ENCODE data around the gene VWA7. TPM values are rescaled to one million over a fixed set of nuclear protein-coding genes. Genes with fewer than 3 reads are reported as not detected.

VWA7 gene
- total RNA-seq, 1 experiment from 2014 or later = 3.2 TPM

DNA sequence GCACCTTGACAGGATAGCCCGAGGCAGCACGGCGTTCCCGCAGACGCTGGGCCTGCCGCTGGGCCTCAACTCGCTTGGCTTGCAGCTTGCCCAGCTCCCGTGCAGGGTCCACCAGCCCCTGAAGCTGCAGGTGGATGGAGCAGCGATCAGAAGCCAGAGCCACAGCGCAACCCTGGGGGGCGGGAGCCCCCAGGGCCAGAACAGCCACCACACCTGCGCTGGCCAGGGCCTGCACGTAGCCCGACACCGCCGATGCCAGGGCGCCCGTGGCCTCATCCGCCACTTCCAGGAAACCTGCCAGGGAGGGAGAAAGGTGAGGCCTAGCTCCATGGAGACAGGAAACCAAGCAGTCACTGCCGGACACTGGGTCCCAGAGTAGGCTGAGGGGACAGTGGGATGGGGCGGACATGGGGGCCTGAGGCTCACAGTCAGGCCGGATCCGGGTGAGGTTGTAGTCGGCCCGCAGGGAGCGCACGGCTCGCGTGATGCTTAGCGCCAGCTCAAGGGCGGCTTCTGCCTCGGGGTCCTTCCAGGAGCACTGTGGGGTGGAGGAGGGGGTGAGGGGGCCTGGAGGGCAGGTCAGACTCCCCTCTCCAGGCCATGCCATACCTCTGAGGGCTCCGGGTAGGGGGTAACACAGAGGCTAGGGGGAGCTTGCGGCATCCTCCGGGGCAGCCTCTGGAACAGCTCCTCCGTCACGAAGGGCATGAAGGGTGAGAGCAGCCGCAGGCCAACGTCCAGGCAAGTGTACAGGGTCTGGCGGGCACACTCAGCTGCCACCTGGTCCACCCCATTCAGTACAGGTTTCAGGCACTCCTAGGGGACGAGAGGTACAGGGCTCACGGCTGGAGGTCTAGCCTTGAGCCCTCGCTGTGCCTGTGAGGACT lies 2.1 kb upstream of the VWA7 start:
- no peak for DNase-seq (ENCODE audit: low spot score)

DNA sequence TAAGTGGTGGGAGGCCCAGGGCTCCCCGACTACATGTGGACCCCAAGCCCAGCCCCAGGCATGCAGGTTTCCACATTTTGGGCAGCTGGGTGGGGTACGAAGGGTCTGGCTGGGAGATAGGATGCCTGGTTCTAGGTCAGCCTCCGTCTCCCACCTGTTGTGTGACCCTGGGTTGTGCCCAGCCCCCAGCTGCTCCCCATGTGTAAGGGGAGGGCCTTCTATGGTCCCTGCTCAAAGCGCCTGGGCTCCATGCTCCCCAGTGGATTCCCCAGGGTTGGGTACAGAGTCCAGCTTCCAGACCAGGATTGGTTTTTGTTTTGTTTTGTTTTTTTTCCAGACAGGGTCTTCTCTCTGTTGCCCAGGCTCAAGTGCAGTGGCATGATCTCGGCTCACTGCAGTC lies 1.1 kb upstream of the VWA7 start:
- DNase-seq (ENCODE audit: low spot score) = no peak

DNA sequence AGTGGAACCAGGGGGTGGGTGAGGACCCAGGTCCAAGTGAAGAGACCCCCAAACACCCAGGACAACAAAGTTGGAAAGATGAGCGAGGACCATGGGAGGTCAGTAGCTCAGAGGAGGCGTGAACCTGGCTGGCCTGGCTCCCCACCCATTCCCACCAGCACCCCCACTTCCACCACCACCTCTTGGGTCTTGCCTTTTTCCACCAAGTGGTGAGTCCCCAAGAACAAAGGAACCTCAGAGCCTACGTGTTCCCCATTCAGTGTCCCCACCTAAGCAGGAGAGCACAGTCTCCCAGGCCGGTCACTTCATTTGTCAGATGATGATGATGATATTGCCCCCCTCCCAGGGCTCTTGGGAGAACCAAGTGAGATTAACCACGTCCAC lies 531 bp upstream of the VWA7 start:
- no peak for DNase-seq (ENCODE audit: low spot score)

DNA sequence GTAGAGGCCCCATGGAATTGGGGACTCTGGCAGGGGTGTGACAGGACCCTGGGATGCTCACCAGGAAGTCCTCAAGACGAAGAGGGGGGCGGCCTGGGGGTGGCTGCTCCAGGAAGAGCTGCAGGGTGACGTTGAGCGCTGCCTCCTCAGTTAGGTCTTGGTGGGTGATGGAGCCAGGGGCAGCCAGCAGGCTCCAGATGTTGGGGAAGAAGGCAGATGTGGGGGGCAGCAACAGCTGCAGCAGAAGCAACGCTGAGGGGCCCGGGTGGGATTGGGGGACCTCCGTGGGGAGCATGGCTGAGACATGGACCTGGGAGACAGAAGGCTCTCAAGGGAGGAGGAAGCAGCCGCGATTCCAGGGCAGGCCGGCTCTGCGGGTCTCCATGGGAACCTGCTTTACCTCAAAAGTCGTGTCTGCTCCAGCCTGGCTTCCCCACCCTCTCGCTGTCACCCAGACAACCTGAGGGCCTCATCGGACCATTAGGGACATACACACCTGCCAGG lies 591 bp downstream of the VWA7 start:
- no peak for DNase-seq (ENCODE audit: low spot score)

DNA sequence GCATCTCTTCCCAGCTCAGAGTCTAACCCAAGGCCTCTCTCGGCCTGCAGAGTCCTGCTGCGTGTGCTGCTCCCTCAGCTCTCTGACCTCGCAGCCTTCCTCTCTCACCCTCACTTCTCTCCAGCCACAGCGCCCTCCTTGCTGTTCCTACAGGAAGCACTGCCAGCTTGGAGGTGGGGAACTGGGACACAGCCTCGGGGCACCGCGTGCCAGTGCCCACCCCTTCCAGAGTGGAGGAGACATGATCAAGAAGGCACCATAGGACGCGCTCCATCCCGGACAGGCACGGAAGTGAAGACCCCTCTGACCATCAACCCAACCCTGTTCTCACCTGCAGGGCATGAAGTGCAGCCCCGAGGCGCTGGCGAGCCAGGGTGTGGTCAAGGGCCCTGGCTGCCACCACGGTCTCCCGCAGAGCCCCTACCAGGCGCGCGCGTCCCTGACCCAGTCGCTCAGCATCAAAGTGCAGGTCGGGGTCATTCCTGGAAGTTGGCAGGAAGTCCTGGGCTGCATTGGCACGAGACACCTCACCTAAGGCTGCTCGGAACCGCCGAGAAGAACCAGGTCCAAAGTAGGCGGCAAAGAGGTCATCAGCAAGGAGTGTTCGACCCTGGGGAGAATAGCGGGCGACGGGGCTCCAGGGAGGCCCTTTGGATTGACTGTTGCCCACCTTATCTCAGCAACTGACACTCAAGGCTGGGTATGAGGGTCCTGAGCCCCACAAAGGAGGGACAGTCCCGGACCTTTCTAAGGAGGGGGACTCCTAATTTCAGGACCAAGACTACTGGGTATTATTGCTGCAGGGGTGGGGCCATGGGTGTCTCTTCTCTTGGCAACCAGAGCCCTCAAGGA lies 1.3 kb downstream of the VWA7 start:
- DNase-seq (ENCODE audit: low spot score) = no peak

DNA sequence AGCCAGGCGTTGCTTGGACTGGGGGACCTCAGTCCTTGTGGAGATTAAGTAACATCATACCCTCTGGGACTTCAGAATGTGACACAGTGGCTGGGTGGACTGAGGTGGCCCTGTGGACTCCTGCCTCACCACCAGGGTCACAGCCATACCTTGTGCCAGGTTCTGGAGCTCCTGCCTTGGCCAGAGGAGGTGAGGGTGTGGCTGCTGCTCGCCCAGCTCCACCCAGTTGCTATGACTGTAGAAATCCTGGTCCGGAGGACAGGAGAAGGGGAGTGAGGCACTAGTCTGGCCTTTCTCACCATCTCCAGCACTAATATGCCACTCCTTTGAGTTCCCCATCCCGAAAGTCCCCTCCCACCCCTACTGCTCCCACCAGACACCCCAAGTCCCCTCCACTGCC lies 1.9 kb downstream of the VWA7 start:
- no peak for DNase-seq (ENCODE audit: low spot score)

DNA sequence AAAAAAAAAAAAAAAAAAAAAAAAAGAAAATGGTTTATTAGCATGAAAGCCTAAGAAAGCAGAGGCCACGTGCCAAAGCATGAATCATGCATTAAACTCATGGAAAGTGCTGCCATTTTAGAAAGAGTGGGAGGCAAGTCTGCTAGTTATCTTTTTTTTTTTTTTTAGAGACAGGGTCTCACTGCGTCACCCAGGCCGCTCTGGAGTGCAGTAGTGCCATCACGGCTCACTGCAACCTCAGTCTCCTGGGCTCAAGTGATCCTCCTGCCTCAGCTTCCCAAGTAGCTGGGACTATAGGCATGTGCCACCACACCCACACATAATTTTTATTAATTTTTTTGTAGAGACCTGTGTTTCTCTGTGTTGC lies 5.2 kb downstream of the VWA7 start:
- DNase-seq (ENCODE audit: low spot score) = peak; percentile 41

DNA sequence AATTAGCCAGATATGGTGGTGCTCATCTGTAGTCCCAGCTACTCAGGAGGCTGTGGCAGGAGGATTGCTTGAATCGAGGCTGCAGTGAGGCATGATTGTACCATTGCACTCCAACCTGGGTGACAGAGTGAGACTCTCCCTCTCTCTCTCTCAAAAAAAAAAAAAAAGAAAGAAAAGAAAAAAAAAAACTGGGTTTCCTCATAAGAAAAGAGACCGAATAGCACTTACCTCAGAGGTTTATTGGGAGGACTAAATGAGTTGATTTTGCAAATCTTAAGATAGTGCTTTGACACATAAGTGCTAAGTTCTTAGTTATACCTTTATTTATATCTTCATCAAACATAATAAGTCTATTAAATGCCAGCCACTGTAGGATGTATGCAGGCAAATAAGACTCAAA lies 6.3 kb downstream of the VWA7 start:
- DNase-seq (ENCODE audit: low spot score) = no peak

DNA sequence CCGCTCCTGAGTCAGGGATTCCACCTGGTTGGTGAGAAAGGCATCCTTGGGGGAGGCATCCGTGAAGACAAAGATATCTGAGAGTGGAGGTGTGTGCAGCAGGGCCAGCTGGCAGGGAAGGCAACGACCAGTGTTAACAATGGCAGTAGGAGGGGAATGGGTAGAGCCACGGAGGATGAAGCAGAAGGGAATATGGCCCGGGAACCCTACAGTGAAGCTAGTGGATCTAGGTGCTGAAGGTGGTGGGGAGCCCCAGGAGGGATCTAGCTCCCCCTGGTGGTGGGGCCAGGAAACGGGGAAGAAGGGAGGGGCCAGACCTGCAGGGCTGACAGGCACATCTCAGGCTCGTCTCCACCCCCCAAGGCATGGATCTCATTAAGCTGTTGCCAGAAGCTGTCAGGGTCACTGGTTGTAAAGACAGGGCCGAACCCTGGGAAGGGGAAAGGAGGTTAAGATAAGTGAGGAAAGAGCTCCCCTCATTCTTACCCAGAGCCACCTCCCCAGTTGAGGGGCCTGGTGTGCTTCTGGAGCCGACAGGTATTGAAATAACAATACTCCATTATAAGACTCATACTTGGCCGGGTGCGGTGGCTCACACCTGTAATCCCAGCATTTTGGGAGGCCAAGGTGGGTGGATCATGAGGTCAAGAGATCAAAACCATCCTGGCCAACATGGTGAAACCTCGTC lies 7.3 kb downstream of the VWA7 start:
- peak; percentile 54 for DNase-seq (ENCODE audit: low spot score)

DNA sequence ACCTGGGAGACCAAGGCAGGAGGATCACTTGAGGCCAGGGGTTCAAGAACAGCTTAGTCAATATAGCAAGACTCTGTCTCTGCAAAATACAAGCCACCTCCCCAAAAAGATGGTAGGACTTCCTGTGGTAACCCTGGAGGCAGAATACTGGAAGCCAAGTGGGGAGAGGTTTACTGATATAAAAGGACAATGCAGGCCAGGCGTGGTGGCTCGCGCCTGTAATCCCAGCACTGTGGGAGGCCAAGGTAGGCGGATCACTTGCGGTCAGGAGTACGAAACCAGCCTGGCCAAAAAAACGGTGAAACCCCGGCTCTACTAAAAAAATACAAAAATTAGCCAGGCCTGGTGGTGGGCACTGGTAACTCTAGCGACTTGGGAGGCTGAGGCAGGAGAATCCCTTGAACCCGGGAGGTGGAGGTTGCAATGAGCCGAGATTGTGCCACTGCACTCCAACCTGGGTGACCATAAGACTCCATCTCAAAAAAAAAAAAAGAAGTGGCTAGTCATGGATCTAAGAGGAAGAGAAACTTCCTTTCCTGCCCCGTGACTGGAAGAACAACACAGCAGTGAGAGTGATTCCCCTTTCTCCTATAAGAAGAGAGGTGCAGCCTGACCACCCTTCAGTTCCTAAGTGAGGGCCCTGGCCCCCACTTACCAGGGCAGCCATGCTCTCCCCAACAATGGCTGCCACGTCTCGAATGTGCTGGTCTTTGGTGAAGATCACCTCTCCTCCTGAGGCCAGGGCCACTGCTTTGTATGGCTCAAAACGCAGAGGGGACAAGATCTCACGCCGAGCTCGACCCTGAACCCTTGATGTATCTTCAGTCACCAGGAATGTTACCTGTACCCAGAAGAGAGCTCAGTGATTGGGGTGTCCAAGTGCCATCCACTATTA lies 8.5 kb downstream of the VWA7 start:
- no peak for DNase-seq (ENCODE audit: low spot score)

DNA sequence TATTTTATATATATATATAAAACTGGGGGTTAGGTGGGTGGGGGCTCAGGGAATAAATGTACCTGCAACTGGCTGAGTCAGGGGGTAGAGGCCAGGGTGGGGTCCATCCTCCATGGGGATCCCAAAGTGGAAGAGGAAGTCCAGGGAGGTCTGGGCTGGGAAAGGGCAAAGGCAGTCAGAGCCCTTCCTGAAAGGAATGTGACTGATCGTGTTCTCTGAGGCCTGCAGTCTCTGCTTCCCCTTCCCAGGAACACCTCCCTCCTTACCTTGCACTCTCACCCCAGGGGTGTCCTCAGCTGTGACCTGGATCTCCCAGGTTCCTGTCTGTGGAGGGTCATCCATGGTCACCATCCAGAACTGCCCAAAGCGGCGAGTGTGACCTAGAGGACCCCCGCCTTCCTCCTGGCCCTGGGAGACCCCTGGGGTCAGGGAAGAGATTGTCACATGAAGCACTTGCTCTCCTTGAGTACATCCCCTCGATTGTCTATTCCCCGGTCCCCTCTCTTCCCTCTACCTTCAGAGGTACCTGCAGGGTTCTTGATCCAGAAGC lies 10.0 kb downstream of the VWA7 start:
- no peak for DNase-seq (ENCODE audit: low spot score)

DNA sequence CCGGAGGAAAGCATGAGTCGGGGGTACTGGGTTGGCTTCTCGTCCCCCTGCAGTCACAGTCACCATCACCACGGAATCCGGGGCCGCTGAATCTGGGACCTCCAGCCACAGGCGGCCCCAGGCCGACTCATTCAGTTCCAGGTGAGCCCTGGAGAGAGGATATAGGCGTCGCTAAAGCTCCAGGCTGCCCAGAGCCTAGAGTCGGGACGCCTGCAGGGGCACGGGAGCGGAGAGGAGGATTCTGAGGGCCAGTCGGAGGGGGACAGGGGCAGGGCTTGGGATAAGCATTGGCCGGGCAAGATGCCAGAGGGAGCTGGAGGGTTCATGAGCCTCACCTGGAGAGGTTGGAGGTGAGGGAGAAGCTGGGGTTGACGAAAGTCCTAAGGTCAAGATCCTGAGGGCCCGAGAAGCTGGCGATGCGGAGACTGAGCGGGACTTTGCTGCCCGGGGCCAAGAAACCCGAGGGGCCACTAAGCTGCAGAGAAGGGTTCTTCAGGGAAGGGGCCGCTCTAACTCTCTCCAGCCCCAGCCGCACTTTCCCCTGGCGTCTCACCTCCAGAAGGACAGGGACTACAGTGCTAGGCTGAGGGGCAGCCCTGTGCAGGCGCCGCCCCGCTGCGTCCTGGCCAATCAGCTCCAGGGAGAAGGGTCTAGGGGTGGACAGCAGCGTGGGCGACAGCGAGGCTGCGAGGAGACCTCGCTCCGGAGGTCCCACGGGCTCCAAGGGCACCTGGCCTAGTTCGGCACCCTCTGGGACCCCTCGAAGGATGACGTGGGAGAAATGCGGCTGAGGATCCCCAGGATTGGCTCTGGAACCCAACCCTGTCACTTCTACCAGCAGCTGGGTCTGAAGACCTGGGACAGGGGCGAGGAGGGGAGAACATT lies 11.0 kb downstream of the VWA7 start:
- DNase-seq (ENCODE audit: low spot score) = no peak

DNA sequence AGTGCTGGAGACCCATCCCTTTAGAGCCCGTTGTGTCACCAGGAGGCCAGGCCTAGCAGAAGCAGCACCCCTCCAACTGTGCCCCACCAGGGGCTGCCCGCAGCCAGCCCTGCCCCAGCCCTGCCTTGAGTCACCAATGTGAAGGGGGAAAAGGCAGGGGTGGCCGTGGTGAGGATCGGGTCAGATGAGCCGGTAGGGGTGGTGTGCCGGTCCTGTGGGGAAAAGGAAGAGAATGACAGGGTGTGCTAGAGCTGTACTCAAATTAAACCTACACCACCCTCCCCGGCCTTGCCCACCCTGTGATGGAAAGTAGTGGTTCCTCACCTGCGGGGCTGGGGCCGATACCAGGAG lies 11.6 kb downstream of the VWA7 start:
- no peak for DNase-seq (ENCODE audit: low spot score)

DNA sequence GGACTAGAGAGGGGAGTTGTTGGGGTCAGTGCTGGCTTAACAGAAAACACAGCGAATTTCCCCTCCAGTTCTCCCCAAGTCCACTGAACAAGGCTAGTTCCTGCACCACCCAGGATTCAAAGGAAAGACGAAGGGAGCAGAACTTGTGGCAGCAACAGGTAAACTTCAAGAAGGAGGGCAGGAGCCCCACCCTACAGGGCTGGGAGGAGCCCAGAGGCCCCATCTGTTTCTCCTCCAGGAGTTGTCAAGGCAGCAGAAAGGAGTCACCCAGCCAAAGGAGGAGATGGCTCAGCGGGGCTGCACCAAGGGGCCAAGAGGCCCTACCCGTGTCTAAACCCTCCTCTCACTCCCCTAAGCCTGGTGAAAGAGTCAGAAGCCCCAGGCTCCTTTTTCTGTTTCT lies 12.9 kb downstream of the VWA7 start:
- no peak for DNase-seq (ENCODE audit: low spot score)

DNA sequence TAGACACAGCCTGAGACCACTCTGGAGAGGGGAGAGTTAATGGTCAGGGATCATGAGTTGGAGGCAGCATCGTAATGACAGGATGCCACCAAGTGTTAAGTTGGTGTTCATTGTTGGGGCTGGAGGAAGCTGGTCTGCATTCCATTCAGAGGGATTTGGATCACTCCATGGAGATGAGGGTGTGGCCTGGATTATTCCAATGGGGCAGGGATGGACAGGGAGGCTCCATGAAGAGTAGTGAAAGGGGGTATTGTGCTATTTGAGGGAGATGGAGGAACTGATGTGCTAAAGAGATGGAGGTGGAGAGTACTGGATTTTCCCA lies 13.5 kb downstream of the VWA7 start:
- DNase-seq (ENCODE audit: low spot score) = peak; percentile 75

DNA sequence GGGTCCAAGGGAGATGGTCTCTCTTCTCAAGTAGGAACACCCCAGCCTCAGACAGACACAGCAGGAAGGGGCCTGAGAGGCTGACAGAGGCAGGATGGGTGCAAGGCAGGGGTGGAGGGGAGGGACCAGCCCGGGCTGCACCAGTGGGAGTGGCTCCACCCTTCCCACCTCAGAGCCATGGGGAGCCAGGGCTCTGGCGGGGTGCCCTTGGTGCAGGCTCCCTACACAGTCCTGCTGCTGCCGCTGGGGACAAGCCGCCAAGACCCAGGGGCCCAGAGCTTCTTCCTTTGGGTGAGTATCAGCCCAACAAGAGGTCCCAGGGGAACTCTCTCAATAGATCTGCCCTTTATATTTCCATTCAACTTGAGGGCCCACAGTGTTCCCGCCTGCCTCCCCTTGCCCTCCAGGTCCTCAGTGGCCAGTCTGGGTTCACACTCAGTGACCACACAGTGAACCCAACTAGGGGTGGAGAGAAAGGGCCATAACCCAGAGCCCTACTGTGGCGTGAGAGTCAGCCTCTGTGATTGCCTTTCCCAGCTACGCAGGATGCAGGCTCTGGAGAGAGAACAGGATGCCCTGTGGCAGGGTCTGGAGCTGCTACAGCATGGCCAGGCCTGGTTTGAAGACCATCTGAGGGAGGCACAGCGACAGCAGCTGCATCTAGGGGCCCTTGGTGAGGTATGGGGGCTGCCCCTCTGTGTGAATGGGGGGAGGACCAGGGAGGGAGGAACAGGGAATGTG lies 14.1 kb downstream of the VWA7 start:
- DNase-seq (ENCODE audit: low spot score) = no peak

DNA sequence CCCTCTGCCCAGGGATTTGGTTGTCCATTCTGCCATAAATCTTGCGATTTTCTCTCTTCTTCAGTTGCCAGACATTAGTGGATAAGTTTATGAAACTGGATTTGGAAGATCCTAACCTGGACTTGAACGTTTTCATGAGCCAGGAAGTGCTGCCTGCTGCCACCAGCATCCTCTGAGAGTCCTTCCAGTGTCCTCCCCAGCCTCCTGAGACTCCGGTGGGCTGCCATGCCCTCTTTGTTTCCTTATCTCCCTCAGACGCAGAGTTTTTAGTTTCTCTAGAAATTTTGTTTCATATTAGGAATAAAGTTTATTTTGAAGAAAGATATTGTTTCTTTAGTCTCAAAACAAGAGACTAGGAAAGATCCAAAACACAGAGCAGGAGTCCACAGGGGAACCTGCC lies 14.8 kb downstream of the VWA7 start, which contains the start of gene SAPCD1:
Gene SAPCD1 (plus strand): TSS at position 301 of the 400 bp plus-strand sequence. CDS start 399 bp downstream, outside the sequence.
- no peak for DNase-seq (ENCODE audit: low spot score)

DNA sequence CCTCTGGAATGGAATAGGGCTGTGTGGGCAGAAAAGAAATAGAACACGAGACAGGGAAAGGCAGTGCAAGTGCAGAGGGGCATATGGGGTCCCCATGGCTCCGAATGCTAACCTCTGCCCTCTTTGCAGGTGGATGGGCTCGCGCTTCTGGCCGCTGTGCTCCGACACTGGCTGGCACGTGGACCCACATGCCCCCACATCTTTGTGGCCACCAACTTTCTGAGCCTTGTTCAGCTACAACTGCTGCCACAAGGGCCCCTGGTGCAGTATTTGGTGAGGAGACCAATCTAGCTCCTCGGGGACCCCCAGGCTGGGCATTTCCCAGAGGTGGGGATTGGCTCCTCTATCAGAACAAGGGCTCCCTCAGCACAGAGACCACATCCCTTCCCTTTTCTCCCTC lies 15.8 kb downstream of the VWA7 start:
- no peak for DNase-seq (ENCODE audit: low spot score)

DNA sequence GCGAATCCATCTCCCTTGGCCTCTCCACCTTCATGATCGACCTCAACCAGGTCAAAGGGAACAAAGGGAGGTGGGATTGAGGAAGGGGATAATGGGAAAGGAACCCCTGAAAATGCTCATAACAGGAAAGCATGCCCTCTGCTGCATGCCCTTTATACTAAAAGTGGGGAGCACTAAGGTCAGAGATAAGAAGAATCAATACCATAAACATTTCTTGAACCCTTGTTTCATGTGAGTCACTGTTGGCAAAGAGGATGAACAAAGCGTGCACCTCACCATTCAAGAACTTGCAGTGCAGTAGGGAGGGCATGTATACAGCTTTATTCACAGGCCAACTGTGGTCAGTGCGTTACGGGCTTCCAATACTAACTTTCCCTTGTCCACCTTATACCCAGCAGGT lies 16.3 kb downstream of the VWA7 start:
- no peak for DNase-seq (ENCODE audit: low spot score)
